ENCODE results near the gene TMOD3.

Gene TMOD3

DNA sequence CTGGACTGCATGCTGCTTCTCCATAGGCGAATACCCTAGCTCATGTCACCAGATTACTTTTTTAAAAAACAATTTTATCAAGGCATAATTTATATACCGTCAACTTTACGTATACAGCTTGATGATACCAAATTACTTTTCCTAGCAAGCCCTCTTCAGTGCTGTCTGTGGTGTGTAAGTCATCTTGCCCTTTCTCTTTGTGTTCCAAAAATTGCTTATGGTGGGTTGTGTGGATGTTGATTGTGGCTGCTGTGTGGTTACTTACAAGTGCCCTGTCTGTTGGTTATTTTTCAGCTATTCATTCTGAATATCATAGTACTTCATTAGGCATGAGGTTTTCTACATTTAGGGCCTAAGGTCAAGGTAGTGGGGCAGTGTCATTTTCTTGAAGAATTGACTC lies 12.8 kb downstream of the TMOD3 start:
- TF ChIP-seq, protein P1, sequence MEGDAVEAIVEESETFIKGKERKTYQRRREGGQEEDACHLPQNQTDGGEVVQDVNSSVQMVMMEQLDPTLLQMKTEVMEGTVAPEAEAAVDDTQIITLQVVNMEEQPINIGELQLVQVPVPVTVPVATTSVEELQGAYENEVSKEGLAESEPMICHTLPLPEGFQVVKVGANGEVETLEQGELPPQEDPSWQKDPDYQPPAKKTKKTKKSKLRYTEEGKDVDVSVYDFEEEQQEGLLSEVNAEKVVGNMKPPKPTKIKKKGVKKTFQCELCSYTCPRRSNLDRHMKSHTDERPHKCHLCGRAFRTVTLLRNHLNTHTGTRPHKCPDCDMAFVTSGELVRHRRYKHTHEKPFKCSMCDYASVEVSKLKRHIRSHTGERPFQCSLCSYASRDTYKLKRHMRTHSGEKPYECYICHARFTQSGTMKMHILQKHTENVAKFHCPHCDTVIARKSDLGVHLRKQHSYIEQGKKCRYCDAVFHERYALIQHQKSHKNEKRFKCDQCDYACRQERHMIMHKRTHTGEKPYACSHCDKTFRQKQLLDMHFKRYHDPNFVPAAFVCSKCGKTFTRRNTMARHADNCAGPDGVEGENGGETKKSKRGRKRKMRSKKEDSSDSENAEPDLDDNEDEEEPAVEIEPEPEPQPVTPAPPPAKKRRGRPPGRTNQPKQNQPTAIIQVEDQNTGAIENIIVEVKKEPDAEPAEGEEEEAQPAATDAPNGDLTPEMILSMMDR (IDR thresholded peaks at IDR 0.05; ENCODE audit: low read depth, low read length): no peak
- DNase-seq (ENCODE audit: extremely low read depth, low read depth): no peak

GRCh38 chr15:51842852-51843737 lies 13.6 kb downstream of the TMOD3 start:
- TF ChIP-seq, protein P1 (IDR thresholded peaks at IDR 0.05; ENCODE audit: low read depth, low read length): no peak
- DNase-seq (ENCODE audit: extremely low read depth, low read depth): no peak

- DNase-seq (ENCODE audit: extremely low read depth, low read depth): no peak
Measured at GRCh38 chr15:51844747-51845426, 15.4 kb downstream of the TMOD3 start.

DNA sequence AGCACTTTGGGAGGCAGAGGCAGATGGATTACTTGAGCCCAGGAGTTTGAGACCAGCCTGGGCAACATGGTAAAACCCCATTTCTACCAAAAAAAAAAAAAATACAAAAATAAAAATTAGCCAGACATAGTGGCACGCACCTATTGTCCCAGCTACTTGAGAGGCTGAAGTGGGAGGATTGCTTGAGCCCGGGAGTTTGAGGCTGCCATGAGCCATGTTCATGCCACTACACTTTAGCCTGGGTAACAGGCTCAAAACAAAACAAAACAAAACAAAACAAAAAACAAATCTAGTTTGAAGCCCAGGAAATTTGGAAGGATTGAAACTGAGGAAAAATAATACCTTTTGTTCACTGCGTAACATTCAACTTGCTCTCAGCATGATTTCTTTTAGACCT lies 16.6 kb downstream of the TMOD3 start:
- DNase-seq (ENCODE audit: extremely low read depth, low read depth): no peak
- TF ChIP-seq, protein P1 (IDR thresholded peaks at IDR 0.05; ENCODE audit: low read depth, low read length): no peak

More at GRCh38 chr15:51844747-51845426, 15.4 kb downstream of the TMOD3 start:
- TF ChIP-seq, protein P1 (IDR thresholded peaks at IDR 0.05; ENCODE audit: low read depth, low read length): no peak

- TF ChIP-seq, protein P1 (IDR thresholded peaks at IDR 0.05; ENCODE audit: low read depth, low read length): no peak
- no peak for DNase-seq (ENCODE audit: extremely low read depth, low read depth)
Measured at GRCh38 chr15:51846463-51847230, 17.2 kb downstream of the TMOD3 start.

- TF ChIP-seq, protein P1 (IDR thresholded peaks at IDR 0.05; ENCODE audit: low read depth, low read length): no peak
- DNase-seq (ENCODE audit: extremely low read depth, low read depth): no peak
Measured at GRCh38 chr15:51848811-51849210, 19.4 kb downstream of the TMOD3 start.
